Natural killer cell (primary cell): Measurements from ENCODE around the gene ZSWIM1. TPM values are rescaled to one million over a fixed set of nuclear protein-coding genes. Genes with fewer than 3 reads are reported as not detected.

Source experiments
- ATAC-seq, 3 donors: fragments of 150-1000 bp in 2 of 3; fragments of 200-7000 bp in 1 of 3; cut with Tn5 transposase; 1 replicate in 1 of 3; 2 replicates in 2 of 3; pipeline ENCODE4 v1.10.0; 2021; ENCODE audit warnings: mild to moderate bottlenecking in 2 of 3, moderate library complexity in 2 of 3
- DNase-seq, 2 donors: peaks; one replicate each; pipeline versions ENCODE4 v3.0.0 to v3.0.0-alpha.2; 2013 to 2021; ENCODE audit warnings: mixed read lengths in 1 of 2
- H3K27ac ChIP-seq: one replicate; pipeline ENCODE4 v1.5.1; 2013; ENCODE audit warnings: mild to moderate bottlenecking, low read length
- H3K27me3 ChIP-seq: one replicate; pipeline ENCODE4 v1.6.1; 2013; ENCODE audit warnings: low read length; ENCODE audit not compliant: control insufficient read depth, insufficient read depth
- H3K36me3 ChIP-seq: one replicate; pipeline ENCODE4 v1.6.1; 2013; ENCODE audit warnings: low read length; ENCODE audit not compliant: control insufficient read depth, insufficient read depth
- H3K4me1 ChIP-seq: one replicate; pipeline ENCODE4 v1.6.1; 2013; ENCODE audit warnings: low read length; ENCODE audit not compliant: control insufficient read depth, insufficient read depth
- H3K4me3 ChIP-seq: one replicate; pipeline ENCODE4 v1.5.1; 2013; ENCODE audit warnings: low read length
- H3K9me3 ChIP-seq: one replicate; pipeline ENCODE4 v1.6.1; 2013; ENCODE audit warnings: low read length; ENCODE audit not compliant: control insufficient read depth, insufficient read depth
- H3K27ac Mint-ChIP-seq, 2 donors: one replicate each; pipeline ENCODE4 v1.8.0; 2022; ENCODE audit warnings: mild to moderate bottlenecking in 2 of 2, mixed read lengths in 2 of 2, moderate library complexity in 1 of 2
- H3K27me3 Mint-ChIP-seq, 2 donors: one replicate each; pipeline ENCODE4 v1.8.0; 2022; ENCODE audit warnings: low read depth in 2 of 2, mixed read lengths in 2 of 2
- H3K36me3 Mint-ChIP-seq: one replicate; pipeline ENCODE4 v1.8.0; 2022; ENCODE audit warnings: mixed read lengths
- H3K4me1 Mint-ChIP-seq, 2 donors: one replicate each; pipeline ENCODE4 v1.8.0; 2022; ENCODE audit warnings: mixed read lengths in 2 of 2
- H3K4me3 Mint-ChIP-seq: one replicate; pipeline ENCODE4 v1.8.0; 2022; ENCODE audit warnings: mild to moderate bottlenecking, moderate library complexity, mixed read lengths
- H3K9me3 Mint-ChIP-seq, 2 donors: one replicate each; pipeline ENCODE4 v1.8.0; 2022; ENCODE audit warnings: mixed read lengths in 2 of 2
- WGBS: methylation state at CpG from one replicate; pipeline ENCODE4 v1.1.7; 2013; ENCODE audit warnings: missing lambda C conversion rate; ENCODE audit not compliant: insufficient coverage; 5-methylcytosine and 5-hydroxymethylcytosine counted together
- intact Hi-C: fragments of 100-400 bp; cut with micrococcal nuclease; formaldehyde crosslinking; loops from one replicate; pipeline ENCODE4 v1.14.2; 2022
- total RNA-seq, 4 donors: library from RNA; stranded (reverse); fragments of 120-200 nt in 1 of 4; gene quantifications; one replicate each; pipeline versions ENCODE4 v1.2.3 to v1.2.4, GENCODE V29; 2013 to 2022
- TF ChIP-seq, protein P1 (sequence below): fragments of 200-600 bp; IDR thresholded peaks from one replicate; pipeline ENCODE4 v1.8.0; 2022; ENCODE audit warnings: antibody characterized with exemption

ZSWIM1 gene
- total RNA-seq, 3 donors from 2014 or later (not counting 1 experiment from before 2014, with no cell fraction given) = 0.59 to 2.4 (median 0.89) TPM

DNA sequence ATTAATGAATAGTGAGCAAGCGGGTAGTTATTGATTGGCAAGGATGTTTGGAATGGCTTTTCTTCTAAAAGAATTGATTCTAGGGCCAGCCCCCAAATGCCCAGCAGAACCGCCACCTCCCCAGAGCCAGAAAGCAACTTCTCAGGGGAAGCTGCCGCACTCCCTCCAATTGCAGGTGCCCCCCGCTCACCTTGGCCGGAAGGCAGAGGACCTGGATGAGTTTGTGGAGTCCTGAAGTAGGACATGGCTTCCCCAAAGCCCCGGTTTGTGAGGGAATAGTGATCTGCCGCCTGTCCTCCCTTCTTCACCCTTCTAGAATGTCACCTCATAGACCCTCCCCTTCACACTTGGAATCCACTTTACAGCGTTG is 6.3 kb downstream of the ZSWIM1 start, which contains the start of gene SPATA25:
Gene SPATA25, minus strand, starts transcription at position 277 of the 370 bp plus-strand sequence. Its CDS starts 32 bp downstream, at position 245.
- no peak for DNase-seq
- Mint-ChIP-seq H3K36me3 (no peaks in the 10 kb centered on the region), H3K27ac (no peak within 1 kb of the TSS), H3K4me3 (no peak within 1 kb of the TSS), H3K27me3 (no peaks in the 10 kb centered on the region), H3K4me1 (peaks cover 8 to 21% of the 10 kb centered on the region in 2 donors), H3K9me3 (no peaks in the 10 kb centered on the region)
- no peaks in the 10 kb centered on the region for H3K36me3 ChIP-seq
- H3K4me3 ChIP-seq = no peak within 1 kb of the TSS
- H3K4me1 ChIP-seq = peaks cover 22% of the 10 kb centered on the region
- ATAC-seq = no peak
- no peaks in the 10 kb centered on the region for H3K27me3 ChIP-seq
- no peak within 1 kb of the TSS for H3K27ac ChIP-seq
- no peaks in the 10 kb centered on the region for H3K9me3 ChIP-seq
- 98% methylated on average over 8 of the region's 8 CpGs for WGBS
- TF ChIP-seq, protein P1, sequence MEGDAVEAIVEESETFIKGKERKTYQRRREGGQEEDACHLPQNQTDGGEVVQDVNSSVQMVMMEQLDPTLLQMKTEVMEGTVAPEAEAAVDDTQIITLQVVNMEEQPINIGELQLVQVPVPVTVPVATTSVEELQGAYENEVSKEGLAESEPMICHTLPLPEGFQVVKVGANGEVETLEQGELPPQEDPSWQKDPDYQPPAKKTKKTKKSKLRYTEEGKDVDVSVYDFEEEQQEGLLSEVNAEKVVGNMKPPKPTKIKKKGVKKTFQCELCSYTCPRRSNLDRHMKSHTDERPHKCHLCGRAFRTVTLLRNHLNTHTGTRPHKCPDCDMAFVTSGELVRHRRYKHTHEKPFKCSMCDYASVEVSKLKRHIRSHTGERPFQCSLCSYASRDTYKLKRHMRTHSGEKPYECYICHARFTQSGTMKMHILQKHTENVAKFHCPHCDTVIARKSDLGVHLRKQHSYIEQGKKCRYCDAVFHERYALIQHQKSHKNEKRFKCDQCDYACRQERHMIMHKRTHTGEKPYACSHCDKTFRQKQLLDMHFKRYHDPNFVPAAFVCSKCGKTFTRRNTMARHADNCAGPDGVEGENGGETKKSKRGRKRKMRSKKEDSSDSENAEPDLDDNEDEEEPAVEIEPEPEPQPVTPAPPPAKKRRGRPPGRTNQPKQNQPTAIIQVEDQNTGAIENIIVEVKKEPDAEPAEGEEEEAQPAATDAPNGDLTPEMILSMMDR = no peak
- intact Hi-C loops = no loop called here

DNA sequence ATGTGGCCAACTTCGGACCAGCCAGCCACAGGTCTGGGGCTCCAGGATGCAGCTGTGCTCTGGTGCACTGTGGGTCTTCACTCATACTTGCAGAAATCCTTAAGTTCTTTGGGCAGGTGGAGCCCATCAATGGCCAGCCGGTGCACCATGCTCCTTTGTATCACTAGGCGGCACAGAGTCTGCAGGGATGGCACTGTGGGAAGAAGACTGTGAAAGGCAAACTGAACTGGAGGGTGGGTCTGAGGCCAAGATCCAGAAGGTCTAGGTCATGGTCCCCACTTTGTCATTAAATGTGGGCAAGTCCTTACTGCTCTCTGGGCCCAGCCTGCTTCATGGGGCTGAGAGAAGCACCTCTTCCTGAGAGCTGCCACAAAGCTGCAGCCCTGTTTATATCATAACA is 7.7 kb downstream of the ZSWIM1 start:
- Mint-ChIP-seq H3K27ac (no peak overlapping the region), H3K4me1 (peaks cover 5 to 24% of the 10 kb centered on the region in 2 donors), H3K9me3 (no peaks in the 10 kb centered on the region), H3K4me3 (peak overlapping the region; percentile 52), H3K36me3 (no peaks in the 10 kb centered on the region), H3K27me3 (no peaks in the 10 kb centered on the region)
- Histone ChIP-seq H3K36me3 (no peaks in the 10 kb centered on the region), H3K9me3 (no peaks in the 10 kb centered on the region), H3K27ac (no peak overlapping the region), H3K4me3 (no peak overlapping the region), H3K4me1 (peaks cover 35% of the 10 kb centered on the region), H3K27me3 (no peaks in the 10 kb centered on the region)
- WGBS = 82% methylated on average over 3 of the region's 3 CpGs
- TF ChIP-seq, protein P1 = no peak
- DNase-seq = no peak
- intact Hi-C loops = no loop called here
- no peak for ATAC-seq

DNA sequence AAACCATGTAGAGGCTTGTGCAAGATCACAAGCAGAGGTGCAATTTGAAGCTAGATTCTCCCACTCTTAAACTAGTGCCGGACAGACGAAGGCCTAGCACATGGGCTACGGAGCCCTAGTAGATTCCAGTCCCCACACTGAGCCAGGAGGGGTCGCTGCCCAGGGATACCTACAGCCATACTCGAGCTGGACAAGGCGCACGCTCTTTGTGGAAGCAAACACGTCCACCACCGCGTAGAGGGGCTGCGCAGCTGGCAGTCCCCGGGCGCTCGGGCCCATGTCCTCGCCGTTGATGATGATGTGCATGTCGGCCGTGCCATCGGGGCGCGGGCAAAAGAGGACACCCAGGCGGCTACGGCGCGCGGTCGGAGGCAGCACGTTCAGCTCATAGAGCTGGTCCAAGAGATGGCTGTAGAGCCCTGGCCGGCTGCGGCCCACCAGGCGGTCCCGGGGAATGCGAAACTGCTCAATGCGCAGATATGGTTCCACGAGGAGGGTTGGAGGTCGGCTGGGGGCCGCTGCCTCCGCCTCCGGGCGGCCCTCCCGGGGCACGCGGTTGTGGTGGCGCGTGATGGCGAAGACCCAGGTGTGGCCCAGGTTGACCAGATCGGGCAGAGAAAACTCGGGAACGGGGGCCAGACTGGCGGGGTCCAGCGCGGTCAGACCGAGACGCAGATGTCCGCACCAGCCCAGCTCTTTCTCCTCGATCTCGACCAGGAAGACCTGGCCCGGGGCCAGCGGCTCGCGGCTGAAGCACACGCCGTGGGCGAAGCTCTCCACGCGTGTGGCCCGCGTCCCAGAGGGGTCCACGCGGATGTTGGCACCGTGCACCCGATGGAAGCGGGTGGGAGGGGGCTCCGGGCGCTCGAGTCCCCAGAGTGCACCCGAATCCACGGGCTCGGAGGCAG is 9.3 kb downstream of the ZSWIM1 start:
- DNase-seq = peak; percentile 56 to 69
- TF ChIP-seq, protein P1 = peak; percentile 67
- WGBS = 4% methylated on average over 79 of the region's 79 CpGs

More for the DNA sequence above, 9.3 kb downstream of the ZSWIM1 start:
- Mint-ChIP-seq H3K9me3 (no peaks in the 10 kb centered on the region), H3K27ac (peak overlapping the region; percentile 51 to 88), H3K4me1 (peaks cover 5 to 24% of the 10 kb centered on the region in 2 donors), H3K36me3 (no peaks in the 10 kb centered on the region), H3K4me3 (peak overlapping the region; percentile 93), H3K27me3 (no peaks in the 10 kb centered on the region)
- no peaks in the 10 kb centered on the region for H3K9me3 ChIP-seq
- peak; percentile 67 to 75 (median 70) for ATAC-seq
- no peaks in the 10 kb centered on the region for H3K27me3 ChIP-seq
- H3K36me3 ChIP-seq = peaks cover 10% of the 10 kb centered on the region
- intact Hi-C loops = loop anchor here (1.0 to 2.0 kb wide), 3 partner anchors 20 to 73 kb away; no protein-coding TSS in a partner anchor
- H3K4me1 ChIP-seq = peaks cover 38% of the 10 kb centered on the region
- peak overlapping the region; percentile 68 for H3K4me3 ChIP-seq
- no peak overlapping the region for H3K27ac ChIP-seq
